Cardiac fibroblast (primary cell): ENCODE data around the gene PLA2G4B.

ENCODE experiments used
- DNase-seq, 2 donors: peaks; one replicate each; pipeline versions ENCODE4 v3.0.0 to v3.0.0-alpha.2; 2010; ENCODE audit warnings: low read depth in 2 of 2
- H3K4me3 ChIP-seq, 2 donors: replicated peaks in 1 of 2; 1 replicate in 1 of 2; 2 replicates in 1 of 2; pipeline ENCODE4 v1.5.1; 2011; ENCODE audit warnings: low read depth in 2 of 2, low read length in 2 of 2, mild to moderate bottlenecking in 2 of 2, moderate library complexity in 1 of 2
- TF ChIP-seq, protein P1 (sequence below): IDR thresholded peaks from one replicate; pipeline ENCODE4 v1.5.1; 2011; ENCODE audit warnings: low read depth, mild to moderate bottlenecking, low read length, inconsistent platforms

Gene PLA2G4B

DNA sequence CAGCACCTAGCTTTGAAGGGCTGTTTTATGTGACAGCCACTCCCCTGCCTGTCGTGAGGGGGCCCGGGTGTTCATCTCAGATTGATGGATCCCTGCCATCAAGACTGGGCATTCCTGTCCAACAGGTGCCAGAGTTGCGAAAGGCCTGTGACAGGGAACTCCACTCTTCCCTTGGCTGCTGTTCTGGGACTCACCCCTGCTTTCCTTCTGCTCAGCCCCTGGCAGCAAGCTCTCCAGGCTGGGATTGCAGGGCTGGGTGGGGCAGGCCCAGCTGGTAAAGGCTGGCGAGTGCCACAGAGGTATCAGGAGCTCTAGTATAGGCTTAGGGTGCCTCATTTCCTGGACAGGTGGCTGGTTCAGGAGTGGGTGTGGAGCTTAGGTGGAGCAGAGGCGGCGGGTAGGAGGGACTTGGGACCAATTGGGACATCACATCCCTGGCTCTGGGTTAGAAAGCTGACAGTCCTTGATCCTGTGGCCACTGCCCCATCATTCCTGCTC, at the start of gene PLA2G4B:
Gene PLA2G4B (plus strand): TSS at position 448 of the 498 bp plus-strand sequence. CDS start 67 bp downstream, outside the sequence.
- no peak for DNase-seq
- H3K4me3 ChIP-seq = no peak within 1 kb of the TSS
- TF ChIP-seq, protein P1, sequence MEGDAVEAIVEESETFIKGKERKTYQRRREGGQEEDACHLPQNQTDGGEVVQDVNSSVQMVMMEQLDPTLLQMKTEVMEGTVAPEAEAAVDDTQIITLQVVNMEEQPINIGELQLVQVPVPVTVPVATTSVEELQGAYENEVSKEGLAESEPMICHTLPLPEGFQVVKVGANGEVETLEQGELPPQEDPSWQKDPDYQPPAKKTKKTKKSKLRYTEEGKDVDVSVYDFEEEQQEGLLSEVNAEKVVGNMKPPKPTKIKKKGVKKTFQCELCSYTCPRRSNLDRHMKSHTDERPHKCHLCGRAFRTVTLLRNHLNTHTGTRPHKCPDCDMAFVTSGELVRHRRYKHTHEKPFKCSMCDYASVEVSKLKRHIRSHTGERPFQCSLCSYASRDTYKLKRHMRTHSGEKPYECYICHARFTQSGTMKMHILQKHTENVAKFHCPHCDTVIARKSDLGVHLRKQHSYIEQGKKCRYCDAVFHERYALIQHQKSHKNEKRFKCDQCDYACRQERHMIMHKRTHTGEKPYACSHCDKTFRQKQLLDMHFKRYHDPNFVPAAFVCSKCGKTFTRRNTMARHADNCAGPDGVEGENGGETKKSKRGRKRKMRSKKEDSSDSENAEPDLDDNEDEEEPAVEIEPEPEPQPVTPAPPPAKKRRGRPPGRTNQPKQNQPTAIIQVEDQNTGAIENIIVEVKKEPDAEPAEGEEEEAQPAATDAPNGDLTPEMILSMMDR = no peak

DNA sequence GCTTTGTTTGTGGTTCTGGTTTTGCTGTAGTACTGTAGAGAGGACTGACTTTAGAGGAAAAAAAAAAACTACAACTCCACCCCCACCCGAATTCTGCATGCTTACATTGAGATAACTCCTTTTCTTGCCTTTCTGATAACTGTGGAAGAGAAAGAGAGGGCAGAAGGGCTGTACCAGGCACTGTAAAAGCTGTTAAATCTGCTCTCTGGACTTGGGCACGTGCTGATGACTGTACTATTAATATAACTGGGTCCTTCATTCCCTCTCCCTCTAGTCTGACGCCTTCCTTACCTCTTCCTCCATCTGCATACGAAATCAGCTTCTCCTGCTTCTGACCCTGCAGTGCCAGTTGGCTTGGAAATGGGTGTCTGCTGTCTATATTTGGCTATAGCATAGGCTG, 49.4 kb upstream of the PLA2G4B start:
- DNase-seq = no peak
- TF ChIP-seq, protein P1 = no peak
- H3K4me3 ChIP-seq = no peak overlapping the region

DNA sequence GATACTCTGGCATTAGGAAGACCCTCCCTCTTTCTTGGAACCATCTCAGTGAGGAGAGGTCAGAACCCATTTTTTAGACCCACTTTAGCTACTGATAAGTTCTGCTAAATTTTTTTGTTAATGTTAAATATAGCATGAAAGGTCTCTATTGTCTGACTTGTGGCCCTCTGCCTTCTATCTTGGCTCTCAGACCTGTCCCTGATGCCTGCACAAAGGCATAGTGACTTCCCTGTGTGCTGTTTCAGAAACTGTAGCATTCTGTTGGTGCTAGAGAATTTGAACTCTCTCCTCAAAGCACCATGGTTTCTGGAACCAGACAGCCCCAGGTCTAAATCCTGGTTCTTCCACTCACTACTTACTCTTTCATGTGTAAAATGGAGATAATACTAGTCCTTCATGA, 49.0 kb upstream of the PLA2G4B start:
- no peak overlapping the region for H3K4me3 ChIP-seq
- TF ChIP-seq, protein P1 = no peak
- no peak for DNase-seq

GRCh38 chr15:41790169-41790568, 48.5 kb upstream of the PLA2G4B start:
- no peak for DNase-seq
- TF ChIP-seq, protein P1 = no peak
- H3K4me3 ChIP-seq = no peak overlapping the region

DNA sequence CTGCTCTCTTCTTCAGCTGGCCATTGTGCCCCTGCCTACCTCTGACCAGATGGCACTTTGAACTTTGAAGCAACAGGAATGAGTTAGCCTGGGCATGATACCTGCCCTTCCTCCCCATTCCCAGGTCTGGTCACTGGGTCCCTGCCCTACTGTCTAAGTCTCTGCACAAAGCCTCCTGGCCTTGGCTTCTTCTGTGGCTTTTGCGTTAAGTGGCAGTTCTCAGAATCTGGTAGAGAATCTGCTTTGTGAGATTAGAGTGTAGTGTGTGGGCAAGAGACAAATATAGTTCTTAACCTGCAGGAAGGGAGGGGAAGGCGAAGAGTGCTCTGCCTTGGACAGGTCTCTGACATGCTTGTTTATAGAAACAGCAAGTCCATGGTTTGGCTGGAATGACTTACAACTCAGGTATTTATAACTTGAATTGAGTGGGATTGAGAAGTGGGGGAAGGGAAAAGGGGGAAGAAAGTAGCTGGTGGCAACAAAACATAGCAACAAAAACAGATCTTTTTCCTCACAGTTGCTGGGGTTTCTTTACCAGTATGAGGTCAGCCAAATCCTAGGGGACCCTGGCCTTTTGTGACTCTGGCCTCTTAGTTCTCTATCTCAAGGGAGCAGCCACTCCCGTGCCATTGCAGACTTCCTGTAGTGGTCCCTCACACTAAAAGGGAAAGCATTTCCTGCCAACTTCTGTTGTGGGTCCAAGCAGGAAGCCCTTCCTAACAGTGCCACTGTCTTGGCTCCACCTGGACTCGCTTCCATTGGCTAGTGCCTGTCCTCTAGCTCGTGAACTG, 47.7 kb upstream of the PLA2G4B start:
- peak; percentile 78 to 82 for DNase-seq
- TF ChIP-seq, protein P1 = no peak
- H3K4me3 ChIP-seq = no peak overlapping the region

DNA sequence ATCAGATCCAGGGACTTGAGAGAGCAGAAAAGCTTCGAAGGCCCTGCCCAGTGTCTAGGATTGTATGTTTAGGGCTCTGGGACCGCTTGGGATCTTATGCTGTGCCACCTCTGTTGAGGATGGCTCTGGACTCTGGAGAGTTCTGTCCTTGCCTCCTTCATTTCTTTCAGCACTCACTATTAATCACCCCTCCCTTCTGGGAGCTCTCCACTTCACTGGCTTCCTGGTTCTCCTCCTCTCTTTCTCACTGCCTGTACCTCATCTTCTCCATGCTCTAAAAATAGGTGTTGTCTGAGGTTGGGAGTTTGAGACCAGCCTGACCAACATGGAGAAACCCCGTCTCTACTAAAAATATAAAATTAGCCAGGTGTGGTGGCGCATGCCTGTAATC, 47.1 kb upstream of the PLA2G4B start:
- TF ChIP-seq, protein P1 = no peak
- DNase-seq = no peak
- H3K4me3 ChIP-seq = no peak overlapping the region
